GM23248 (cell line): ENCODE results near the gene ICA1. TPM values are rescaled to one million over a fixed set of nuclear protein-coding genes. Genes with fewer than 3 reads are reported as not detected.

ENCODE experiments used
- DNase-seq: peaks from one replicate; pipeline ENCODE4 v3.0.0-alpha.2; 2015
- H2AFZ ChIP-seq: fragments of 200-600 bp; sonication (generic); 2 replicates; pipeline ENCODE4 v1.6.1; 2016; ENCODE audit warnings: antibody characterized with exemption
- H3F3A ChIP-seq: fragments of 200-600 bp; sonication (generic); 2 replicates; pipeline ENCODE4 v1.6.1; 2016; ENCODE audit warnings: mild to moderate bottlenecking, antibody characterized with exemption, mixed run types; ENCODE audit not compliant: insufficient read depth
- H3K27ac ChIP-seq: fragments of 200-600 bp; sonication (generic); 2 replicates; pipeline ENCODE4 v1.5.1; 2016; ENCODE audit warnings: mild to moderate bottlenecking
- H3K27me3 ChIP-seq: fragments of 200-600 bp; sonication (generic); replicated peaks from 2 replicates; pipeline ENCODE4 v1.6.1; 2016; ENCODE audit warnings: mild to moderate bottlenecking; ENCODE audit not compliant: insufficient read depth
- H3K36me3 ChIP-seq: fragments of 200-600 bp; sonication (generic); 2 replicates; pipeline ENCODE4 v1.6.1; 2016; ENCODE audit warnings: low read depth, mild to moderate bottlenecking
- H3K4me1 ChIP-seq: fragments of 200-600 bp; sonication (generic); 2 replicates; pipeline ENCODE4 v1.6.1; 2016; ENCODE audit warnings: mild to moderate bottlenecking; ENCODE audit not compliant: insufficient read depth
- H3K4me2 ChIP-seq: fragments of 200-600 bp; sonication (generic); one replicate; pipeline ENCODE4 v1.6.1; 2016; ENCODE audit warnings: mild to moderate bottlenecking; ENCODE audit not compliant: unreplicated experiment
- H3K4me3 ChIP-seq: fragments of 200-600 bp; sonication (generic); 2 replicates; pipeline ENCODE4 v1.5.1; 2016; ENCODE audit warnings: mild to moderate bottlenecking
- H3K79me2 ChIP-seq: fragments of 200-600 bp; sonication (generic); 2 replicates; pipeline ENCODE4 v1.6.1; 2016; ENCODE audit warnings: mild to moderate bottlenecking; ENCODE audit not compliant: insufficient read depth
- H3K9ac ChIP-seq: fragments of 200-600 bp; sonication (generic); 2 replicates; pipeline ENCODE4 v1.6.1; 2016; ENCODE audit warnings: mild to moderate bottlenecking
- H3K9me2 ChIP-seq: fragments of 200-600 bp; sonication (generic); 2 replicates; pipeline ENCODE4 v1.6.1; 2016; ENCODE audit warnings: mixed run types, mild to moderate bottlenecking, moderate library complexity; ENCODE audit not compliant: insufficient read depth
- H3K9me3 ChIP-seq: fragments of 200-600 bp; sonication (generic); one replicate; pipeline ENCODE4 v1.6.1; 2017; ENCODE audit warnings: low read depth
- H4K20me1 ChIP-seq: fragments of 200-600 bp; sonication (generic); 2 replicates; pipeline ENCODE4 v1.6.0; 2016; ENCODE audit not compliant: insufficient read depth
- EZH2 ChIP-seq: fragments of 200-600 bp; sonication (generic); IDR thresholded peaks from 2 replicates; pipeline ENCODE4 v1.6.1; 2018; ENCODE audit warnings: antibody characterized with exemption, mild to moderate bottlenecking; ENCODE audit not compliant: insufficient read depth, poor library complexity, severe bottlenecking
- EZH2phosphoT487 ChIP-seq: fragments of 200-600 bp; sonication (generic); IDR thresholded peaks from 2 replicates; pipeline ENCODE4 v1.6.1; 2018; ENCODE audit warnings: antibody characterized with exemption, moderate library complexity, mild to moderate bottlenecking, low read depth; ENCODE audit not compliant: insufficient read depth
- WGBS, 2 experiments: methylation state at CpG; one replicate each; pipeline ENCODE4 v1.1.6; 2015 to 2017; ENCODE audit warnings: low lambda C conversion rate in 2 of 2, low coverage in 1 of 2; ENCODE audit errors: missing lambda C conversion rate in 2 of 2; 5-methylcytosine and 5-hydroxymethylcytosine counted together
- in situ Hi-C: fragments of 300-500 bp; cut with MboI; formaldehyde crosslinking; loops from 2 replicates; pipeline ENCODE4 v1.15.0; 2020
- polyA plus RNA-seq: library from polyadenylated mRNA; unstranded; fragments of >200 nt; fragmentation: Nextera tagmentation; extraction: Ambion mirVana; gene quantifications from 2 replicates; pipeline ENCODE4 v1.2.1, GENCODE V29; 2016
- total RNA-seq: library from RNA; depleted of rRNA; stranded (reverse); fragments of >200 nt; shearing (Covaris generic); gene quantifications from 2 replicates; pipeline ENCODE4 v1.2.3, GENCODE V29; 2014

Gene ICA1
- total and polyA plus RNA-seq, 2 experiments from 2014 or later: not detected

DNA sequence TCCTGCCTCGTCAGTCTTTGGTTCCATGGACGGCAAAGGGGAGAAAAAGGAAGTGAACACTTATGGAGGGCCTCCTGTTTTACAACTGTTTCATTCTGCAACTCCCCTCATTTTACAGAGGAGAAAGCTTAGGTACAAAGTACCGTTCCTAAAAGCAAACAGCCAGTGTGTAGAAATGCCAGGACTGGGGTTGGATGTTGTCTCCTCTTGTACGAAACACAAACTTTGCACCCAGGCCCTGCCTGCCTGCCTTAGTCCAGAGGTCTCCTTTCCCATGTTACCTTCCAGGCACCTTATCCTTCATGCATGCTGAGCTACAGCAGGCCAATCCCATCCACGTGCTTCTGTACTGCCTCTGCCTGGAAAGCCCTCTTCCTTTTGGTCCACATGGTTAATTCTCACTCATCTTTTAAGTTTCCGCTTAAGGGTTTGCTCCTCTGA, 86.0 kb downstream of the ICA1 start:
- no peak for DNase-seq
- no peaks in the 10 kb centered on the region for H3K36me3 ChIP-seq
- TF ChIP-seq EZH2 (no peak), EZH2phosphoT487 (no peak)
- in situ Hi-C loops: no loop called here
- no peaks in the 10 kb centered on the region; the same call in 1 of the 2 replicates for H4K20me1 ChIP-seq
- H3K79me2 ChIP-seq: no peaks in the 10 kb centered on the region
- H3K9me3 ChIP-seq: no peaks in the 10 kb centered on the region
- H2AFZ ChIP-seq: no peak overlapping the region
- H3K4me1 ChIP-seq: no peaks in the 10 kb centered on the region
- no peak overlapping the region for H3K27ac ChIP-seq
- no peaks in the 10 kb centered on the region for H3K9me2 ChIP-seq
- 74 to 78% methylated on average over 6 of the region's 6 CpGs for WGBS, 2 experiments
- no peak overlapping the region for H3K4me3 ChIP-seq
- H3K27me3 ChIP-seq: no peaks in the 10 kb centered on the region; the same call in 1 of the 2 replicates
- no peak overlapping the region for H3K9ac ChIP-seq
- no peak overlapping the region for H3K4me2 ChIP-seq
- H3F3A ChIP-seq: no peaks in the 10 kb centered on the region

DNA sequence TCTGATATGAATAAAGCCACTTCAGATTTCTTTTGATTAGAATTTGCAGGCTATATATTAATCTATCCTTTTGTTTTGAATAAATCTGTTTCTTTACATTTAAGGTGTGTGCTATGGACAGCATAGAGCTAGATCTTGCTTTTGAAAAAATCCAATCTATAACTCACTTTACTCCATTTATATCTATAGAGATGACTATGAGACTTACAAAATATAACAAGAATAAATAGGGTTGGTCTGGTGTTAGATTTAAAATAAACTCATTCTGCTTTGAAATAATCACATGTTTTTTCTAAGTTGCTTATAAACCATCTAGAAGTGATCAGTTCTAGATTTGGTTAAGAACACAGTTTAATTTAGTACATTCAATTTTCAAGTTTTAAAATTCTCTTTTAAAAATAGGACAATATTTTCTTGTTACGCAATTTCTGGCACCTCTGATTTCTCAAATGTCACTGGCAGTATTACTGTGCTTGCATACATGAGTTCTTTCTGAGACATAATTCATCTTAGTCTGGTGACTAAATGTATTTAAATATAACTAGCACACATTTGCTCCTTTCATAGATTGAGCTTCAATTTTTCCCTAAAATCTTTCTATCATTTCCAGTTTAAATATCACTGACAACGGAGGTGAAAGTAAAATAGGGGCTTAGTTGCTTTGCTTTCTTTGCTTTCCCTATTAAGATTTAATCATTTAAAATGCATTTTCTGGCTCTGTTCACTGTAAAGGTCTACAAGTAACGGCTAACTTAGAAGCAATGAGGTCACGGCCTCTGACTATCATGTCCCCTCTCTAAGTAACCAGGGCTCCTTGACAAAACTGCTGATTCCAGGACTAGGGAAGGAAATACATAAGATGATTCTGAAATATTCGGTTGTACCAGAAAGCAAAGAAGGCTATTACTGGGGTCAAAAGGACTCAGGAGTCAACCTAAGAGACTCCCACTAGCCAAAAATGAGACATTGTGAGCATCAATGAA, 89.3 kb downstream of the ICA1 start:
- WGBS, 2 experiments: 33 to 42% methylated on average over 5 of the region's 5 CpGs

DNA sequence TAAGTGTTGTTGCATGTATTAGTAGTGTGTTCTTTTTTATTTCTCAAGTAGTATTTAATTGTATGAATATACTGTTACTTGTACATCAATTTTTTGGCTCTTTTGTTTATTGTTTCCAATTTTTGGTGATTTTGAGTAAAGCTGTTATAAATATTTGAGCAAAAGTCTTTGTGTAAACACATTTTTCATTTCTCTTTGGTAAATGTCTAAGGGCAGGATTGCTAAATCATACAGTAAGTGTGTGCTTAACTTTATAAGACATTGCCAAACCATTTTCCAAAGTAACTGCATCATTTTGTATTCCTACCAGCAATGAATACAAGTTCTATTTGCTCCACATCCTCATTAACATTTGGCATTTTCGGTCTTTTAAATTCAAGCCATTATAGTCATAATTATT, 92.8 kb downstream of the ICA1 start:
- H3F3A ChIP-seq: no peaks in the 10 kb centered on the region
- H3K9me2 ChIP-seq: no peaks in the 10 kb centered on the region
- DNase-seq: no peak
- H2AFZ ChIP-seq: no peak overlapping the region
- H3K27me3 ChIP-seq: peaks cover 5% of the 10 kb centered on the region; the same call in 1 of the 2 replicates
- no peak overlapping the region for H3K27ac ChIP-seq
- in situ Hi-C loops: no loop called here
- H3K9me3 ChIP-seq: no peaks in the 10 kb centered on the region
- no peaks in the 10 kb centered on the region; the same call in 1 of the 2 replicates for H4K20me1 ChIP-seq
- no peak overlapping the region for H3K4me2 ChIP-seq
- TF ChIP-seq EZH2 (no peak), EZH2phosphoT487 (no peak)
- no peaks in the 10 kb centered on the region for H3K36me3 ChIP-seq
- no peak overlapping the region for H3K4me3 ChIP-seq
- H3K4me1 ChIP-seq: no peaks in the 10 kb centered on the region
- no peaks in the 10 kb centered on the region for H3K79me2 ChIP-seq
- WGBS, 2 experiments: 49 to 78% methylated on average over 1 of the region's 1 CpG
- H3K9ac ChIP-seq: no peak overlapping the region

More for the DNA sequence above, 89.3 kb downstream of the ICA1 start:
- no peaks in the 10 kb centered on the region; the same call in 1 of the 2 replicates for H4K20me1 ChIP-seq
- no peak overlapping the region for H3K27ac ChIP-seq
- no peaks in the 10 kb centered on the region for H3K36me3 ChIP-seq
- in situ Hi-C loops: no loop called here
- H3K79me2 ChIP-seq: no peaks in the 10 kb centered on the region
- H3F3A ChIP-seq: no peaks in the 10 kb centered on the region
- H3K9me2 ChIP-seq: no peaks in the 10 kb centered on the region
- H3K27me3 ChIP-seq: peaks cover 5% of the 10 kb centered on the region; the same call in 1 of the 2 replicates
- H3K4me1 ChIP-seq: no peaks in the 10 kb centered on the region
- H3K4me2 ChIP-seq: no peak overlapping the region
- no peaks in the 10 kb centered on the region for H3K9me3 ChIP-seq
- no peak overlapping the region for H3K4me3 ChIP-seq
- H2AFZ ChIP-seq: no peak overlapping the region
- no peak overlapping the region for H3K9ac ChIP-seq
- no peak for TF ChIP-seq EZH2
- no peak for TF ChIP-seq EZH2phosphoT487
- DNase-seq: no peak

DNA sequence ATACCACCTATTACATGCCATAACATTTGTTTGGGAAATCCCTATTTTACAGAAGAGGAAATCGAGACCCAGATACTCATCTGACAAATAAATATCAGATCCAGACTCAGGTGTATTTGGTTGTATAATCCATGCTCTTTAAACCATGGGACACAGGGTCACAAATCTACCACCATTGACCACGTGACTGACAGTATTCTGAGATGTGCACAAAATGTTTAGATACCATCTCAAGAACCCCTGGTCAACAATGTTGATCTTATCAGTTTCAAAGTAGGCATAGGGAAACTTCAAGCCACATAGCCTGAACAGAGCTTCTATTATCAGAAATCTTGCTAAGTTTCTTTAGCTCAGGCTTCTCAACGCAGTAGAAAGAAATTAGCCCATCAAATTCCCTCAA, 93.6 kb downstream of the ICA1 start:
- 28 to 40% methylated on average over 3 of the region's 3 CpGs for WGBS, 2 experiments
- no peaks in the 10 kb centered on the region for H3K9me2 ChIP-seq

More for the DNA sequence above, 93.6 kb downstream of the ICA1 start:
- no peak for TF ChIP-seq EZH2
- TF ChIP-seq EZH2phosphoT487: no peak
- no peak overlapping the region for H3K27ac ChIP-seq
- H2AFZ ChIP-seq: no peak overlapping the region
- no peaks in the 10 kb centered on the region for H3K9me3 ChIP-seq
- H3K79me2 ChIP-seq: no peaks in the 10 kb centered on the region
- H3F3A ChIP-seq: no peaks in the 10 kb centered on the region
- no peaks in the 10 kb centered on the region; the same call in 1 of the 2 replicates for H4K20me1 ChIP-seq
- H3K27me3 ChIP-seq: peaks cover 5% of the 10 kb centered on the region; the same call in 1 of the 2 replicates
- no peak for DNase-seq
- H3K9ac ChIP-seq: no peak overlapping the region
- no peak overlapping the region for H3K4me3 ChIP-seq
- in situ Hi-C loops: no loop called here
- H3K36me3 ChIP-seq: no peaks in the 10 kb centered on the region
- no peaks in the 10 kb centered on the region for H3K4me1 ChIP-seq
- no peak overlapping the region for H3K4me2 ChIP-seq
